Neural cell (in vitro differentiated cells): ENCODE measurements around the gene DHX8. TPM values are rescaled to one million over a fixed set of nuclear protein-coding genes. Genes with fewer than 3 reads are reported as not detected.

ENCODE experiments used
- H2AFZ ChIP-seq: fragments of 200-600, 300-800 bp; sonication (generic), shearing (Covaris generic); 2 replicates; pipeline ENCODE4 v1.6.0; 2014; ENCODE audit warnings: low read depth, mild to moderate bottlenecking, antibody characterized with exemption, low read length, moderate library complexity
- H3F3A ChIP-seq: fragments of 200-600 bp; shearing (Covaris generic); 2 replicates; pipeline ENCODE4 v1.6.1; 2016; ENCODE audit warnings: mild to moderate bottlenecking, moderate library complexity, mixed read lengths, antibody characterized with exemption, low read length; ENCODE audit not compliant: insufficient read depth, poor library complexity, severe bottlenecking
- H3K27ac ChIP-seq: fragments of 200-600, 300-800 bp; sonication (generic), shearing (Covaris generic); 2 replicates; pipeline ENCODE4 v1.5.1; 2014; ENCODE audit warnings: mild to moderate bottlenecking, low read length, moderate library complexity
- H3K27me3 ChIP-seq: fragments of 300-800, 200-600 bp; sonication (generic), shearing (Covaris generic); 2 replicates; pipeline ENCODE4 v1.6.0; 2014; ENCODE audit warnings: mild to moderate bottlenecking, low read depth, low read length, moderate library complexity; ENCODE audit not compliant: insufficient read depth
- H3K36me3 ChIP-seq: fragments of 300-800, 200-600 bp; sonication (generic), shearing (Covaris generic); 2 replicates; pipeline ENCODE4 v1.5.1; 2014; ENCODE audit warnings: mild to moderate bottlenecking, antibody characterized with exemption, low read length, moderate library complexity; ENCODE audit not compliant: insufficient read depth
- H3K4me2 ChIP-seq: fragments of 300-800, 200-600 bp; sonication (generic), shearing (Covaris generic); 2 replicates; pipeline ENCODE4 v1.6.0; 2014; ENCODE audit warnings: mild to moderate bottlenecking, low read length
- H3K4me3 ChIP-seq: fragments of 300-800, 200-600 bp; sonication (generic), shearing (Covaris generic); 2 replicates; pipeline ENCODE4 v1.5.1; 2014; ENCODE audit warnings: mild to moderate bottlenecking, low read length, moderate library complexity
- H3K79me2 ChIP-seq: fragments of 200-600 bp; shearing (Covaris generic); replicated peaks from 2 replicates; pipeline ENCODE4 v1.6.0; 2014; ENCODE audit warnings: mild to moderate bottlenecking, low read length, moderate library complexity; ENCODE audit not compliant: insufficient read depth
- H3K9ac ChIP-seq: fragments of 300-800, 200-600 bp; sonication (generic), shearing (Covaris generic); 2 replicates; pipeline ENCODE4 v1.6.1; 2016; ENCODE audit warnings: mild to moderate bottlenecking, low read length, mixed read lengths
- H3K9me2 ChIP-seq: fragments of 200-600 bp; shearing (Covaris generic); 2 replicates; pipeline ENCODE4 v1.6.1; 2016; ENCODE audit warnings: mild to moderate bottlenecking, low read length, mixed read lengths; ENCODE audit not compliant: insufficient read depth
- H3K9me3 ChIP-seq: fragments of 200-600, 300-800 bp; sonication (generic), shearing (Covaris generic); 2 replicates; pipeline ENCODE4 v1.6.1; 2016; ENCODE audit warnings: mild to moderate bottlenecking, mixed run types, low read length, moderate library complexity, mixed read lengths
- H4K20me1 ChIP-seq: fragments of 200-600 bp; shearing (Covaris generic); 2 replicates; pipeline ENCODE4 v1.6.1; 2016; ENCODE audit warnings: mild to moderate bottlenecking, mixed run types; ENCODE audit not compliant: insufficient read depth
- CTCF ChIP-seq: fragments of 450-650 bp; IDR thresholded peaks from 2 replicates; pipeline ENCODE4 v1.5.1; 2014; ENCODE audit warnings: antibody characterized with exemption, mild to moderate bottlenecking, moderate library complexity; ENCODE audit not compliant: poor library complexity, severe bottlenecking
- EP300 ChIP-seq: fragments of 450-650 bp; conservative IDR thresholded peaks from 2 replicates; pipeline ENCODE4 v1.6.1; 2014; ENCODE audit warnings: antibody characterized with exemption, mild to moderate bottlenecking, moderate library complexity; ENCODE audit not compliant: poor library complexity, severe bottlenecking
- EZH2 ChIP-seq: fragments of 200-600, 300-800 bp; shearing (Covaris generic), sonication (generic); IDR thresholded peaks from 2 replicates; pipeline ENCODE4 v1.6.1; 2014; ENCODE audit warnings: antibody characterized with exemption, low read length, borderline replicate concordance, mild to moderate bottlenecking; ENCODE audit not compliant: insufficient read depth, poor library complexity, severe bottlenecking
- MXI1 ChIP-seq: fragments of 450-650 bp; conservative IDR thresholded peaks from 2 replicates; pipeline ENCODE4 v1.6.1; 2014; ENCODE audit warnings: antibody characterized with exemption, mild to moderate bottlenecking; ENCODE audit not compliant: poor library complexity, severe bottlenecking
- POLR2AphosphoS5 ChIP-seq: IDR thresholded peaks from 2 replicates; pipeline ENCODE4 v1.6.1; 2012
- RAD21 ChIP-seq: fragments of 450-650 bp; conservative IDR thresholded peaks from 2 replicates; pipeline ENCODE4 v1.6.1; 2014; ENCODE audit warnings: antibody characterized with exemption, mild to moderate bottlenecking, moderate library complexity
- REST ChIP-seq: IDR thresholded peaks from 2 replicates; pipeline ENCODE4 v1.6.1; 2012; ENCODE audit warnings: borderline replicate concordance
- SMC3 ChIP-seq: fragments of 450-650 bp; conservative IDR thresholded peaks from 2 replicates; pipeline ENCODE4 v1.6.1; 2014; ENCODE audit warnings: antibody characterized with exemption, mild to moderate bottlenecking, moderate library complexity; ENCODE audit not compliant: poor library complexity
- TAF1 ChIP-seq: IDR thresholded peaks from 2 replicates; pipeline ENCODE4 v1.6.1; 2012; ENCODE audit warnings: low read depth
- polyA plus RNA-seq: library from polyadenylated mRNA; depleted of rRNA; stranded (reverse); fragments of >200 nt; gene quantifications from 2 replicates; pipeline ENCODE4 v1.2.3, GENCODE V29; 2014

DHX8 gene
- polyA plus RNA-seq, 1 donor from 2014 or later, result 19.4 TPM

GRCh38 chr17:43545383-43545632 lies 61.5 kb downstream of the DHX8 start:
- no peaks in the 10 kb centered on the region for H3F3A ChIP-seq
- H3K36me3 ChIP-seq, result no peaks in the 10 kb centered on the region
- H3K27me3 ChIP-seq, result peaks cover 55% of the 10 kb centered on the region
- H4K20me1 ChIP-seq, result no peaks in the 10 kb centered on the region
- H3K27ac ChIP-seq, result no peak overlapping the region
- TF ChIP-seq EP300, result no peak
- TF ChIP-seq EZH2, result no peak
- no peak for TF ChIP-seq POLR2AphosphoS5
- TF ChIP-seq SMC3, result no peak
- no peak for TF ChIP-seq MXI1
- no peak for TF ChIP-seq TAF1
- no peak for TF ChIP-seq RAD21
- no peak for TF ChIP-seq CTCF
- no peaks in the 10 kb centered on the region for H3K79me2 ChIP-seq
- peak overlapping the region; percentile 67 for H3K9ac ChIP-seq
- no peaks in the 10 kb centered on the region for H3K9me2 ChIP-seq
- H3K9me3 ChIP-seq, result no peaks in the 10 kb centered on the region
- no peak overlapping the region for H2AFZ ChIP-seq
- peak overlapping the region; percentile 79 for H3K4me3 ChIP-seq
- H3K4me2 ChIP-seq, result peak overlapping the region; percentile 96

GRCh38 chr17:43546319-43547188 lies 62.8 kb downstream of the DHX8 start, which contains the start of gene ETV4:
Gene ETV4 (minus strand): TSS chr17:43546340. CDS start chr17:43545617, 723 bp downstream.
- peak within 1 kb of the TSS; percentile 56 for H2AFZ ChIP-seq
- no peaks in the 10 kb centered on the region for H3F3A ChIP-seq
- peak within 1 kb of the TSS; percentile 79 for H3K4me3 ChIP-seq
- H3K27ac ChIP-seq, result no peak within 1 kb of the TSS
- H3K27me3 ChIP-seq, result peaks cover 55% of the 10 kb centered on the region
- TF ChIP-seq MXI1 (peak; percentile 60), POLR2AphosphoS5 (peak; percentile 8), EZH2 (no peak), TAF1 (no peak), SMC3 (no peak), CTCF (no peak), REST (no peak), EP300 (no peak), RAD21 (no peak)
- no peaks in the 10 kb centered on the region for H3K79me2 ChIP-seq
- no peaks in the 10 kb centered on the region for H3K9me2 ChIP-seq
- H3K9ac ChIP-seq, result peak within 1 kb of the TSS; percentile 67
- peak within 1 kb of the TSS; percentile 96 for H3K4me2 ChIP-seq
- no peaks in the 10 kb centered on the region for H4K20me1 ChIP-seq
- H3K36me3 ChIP-seq, result no peaks in the 10 kb centered on the region
- no peaks in the 10 kb centered on the region for H3K9me3 ChIP-seq
